Fibroblast of the aortic adventitia (primary cell): ENCODE results near the gene LHX4. TPM values are rescaled to one million over a fixed set of nuclear protein-coding genes. Genes with fewer than 3 reads are reported as not detected.

Source experiments
- DNase-seq: peaks from one replicate; pipeline ENCODE4 v3.0.0-alpha.2; 2010; ENCODE audit warnings: low read depth
- H3K4me3 ChIP-seq: 2 replicates; pipeline ENCODE4 v1.5.1; 2011; ENCODE audit warnings: low read depth, mild to moderate bottlenecking, control low read depth, low read length, moderate library complexity
- total RNA-seq: library from RNA; depleted of rRNA; stranded (reverse); fragments of >200 nt; gene quantifications from 2 replicates; pipeline ENCODE4 v1.2.3, GENCODE V29; 2012; ENCODE audit warnings: low replicate concordance
- TF ChIP-seq, protein P1 (sequence below): IDR thresholded peaks from 2 replicates; pipeline ENCODE4 v1.5.1; 2011; ENCODE audit warnings: mild to moderate bottlenecking, low read length, control low read depth, inconsistent platforms; ENCODE audit not compliant: insufficient read depth

LHX4 gene
- total RNA-seq, 1 donor = under 0.01 TPM

DNA sequence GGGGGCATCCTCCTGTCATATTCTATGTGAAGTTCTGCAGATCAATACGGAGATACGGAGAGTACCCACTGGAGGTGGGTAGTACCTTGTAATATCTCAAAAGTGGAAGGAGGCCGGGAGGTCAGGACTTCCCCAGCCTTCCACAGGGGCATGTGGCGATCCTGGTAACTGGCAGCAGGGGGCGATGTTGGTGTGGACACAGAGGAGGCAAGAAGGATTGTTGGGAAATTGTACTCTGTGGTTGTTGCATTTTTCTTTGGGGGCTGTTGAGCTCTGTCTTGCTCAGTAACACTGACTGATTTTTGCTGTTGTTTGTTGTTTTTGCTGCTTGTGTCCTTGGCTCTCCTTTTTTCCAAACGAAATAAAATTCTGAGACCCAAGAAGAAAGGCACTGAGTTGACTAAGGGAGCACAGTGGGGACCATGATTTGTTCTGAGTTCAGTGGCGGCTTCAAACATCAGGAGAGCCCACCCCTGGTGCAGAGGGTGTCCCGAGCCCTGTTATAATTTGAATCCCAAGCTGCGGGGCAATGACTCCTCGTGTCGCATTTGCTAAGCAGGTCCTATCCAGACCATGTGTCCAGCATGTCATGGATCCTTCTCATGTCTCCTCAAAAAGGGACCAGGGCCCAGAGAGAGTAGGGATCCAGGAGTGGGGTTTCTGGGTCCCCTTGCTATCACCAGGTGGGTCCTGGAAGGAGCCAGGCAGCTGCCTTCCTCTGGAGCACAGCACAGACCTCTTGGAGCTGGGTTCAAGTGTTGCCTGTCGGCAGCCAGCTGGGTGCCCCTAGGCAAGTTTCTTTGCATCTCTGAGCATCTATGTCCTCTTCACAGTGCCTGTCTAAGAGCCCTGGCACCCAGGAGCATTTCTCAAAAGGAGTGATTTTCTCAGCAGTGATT is 22.8 kb downstream of the LHX4 start:
- TF ChIP-seq, protein P1, sequence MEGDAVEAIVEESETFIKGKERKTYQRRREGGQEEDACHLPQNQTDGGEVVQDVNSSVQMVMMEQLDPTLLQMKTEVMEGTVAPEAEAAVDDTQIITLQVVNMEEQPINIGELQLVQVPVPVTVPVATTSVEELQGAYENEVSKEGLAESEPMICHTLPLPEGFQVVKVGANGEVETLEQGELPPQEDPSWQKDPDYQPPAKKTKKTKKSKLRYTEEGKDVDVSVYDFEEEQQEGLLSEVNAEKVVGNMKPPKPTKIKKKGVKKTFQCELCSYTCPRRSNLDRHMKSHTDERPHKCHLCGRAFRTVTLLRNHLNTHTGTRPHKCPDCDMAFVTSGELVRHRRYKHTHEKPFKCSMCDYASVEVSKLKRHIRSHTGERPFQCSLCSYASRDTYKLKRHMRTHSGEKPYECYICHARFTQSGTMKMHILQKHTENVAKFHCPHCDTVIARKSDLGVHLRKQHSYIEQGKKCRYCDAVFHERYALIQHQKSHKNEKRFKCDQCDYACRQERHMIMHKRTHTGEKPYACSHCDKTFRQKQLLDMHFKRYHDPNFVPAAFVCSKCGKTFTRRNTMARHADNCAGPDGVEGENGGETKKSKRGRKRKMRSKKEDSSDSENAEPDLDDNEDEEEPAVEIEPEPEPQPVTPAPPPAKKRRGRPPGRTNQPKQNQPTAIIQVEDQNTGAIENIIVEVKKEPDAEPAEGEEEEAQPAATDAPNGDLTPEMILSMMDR = peak; percentile 89

DNA sequence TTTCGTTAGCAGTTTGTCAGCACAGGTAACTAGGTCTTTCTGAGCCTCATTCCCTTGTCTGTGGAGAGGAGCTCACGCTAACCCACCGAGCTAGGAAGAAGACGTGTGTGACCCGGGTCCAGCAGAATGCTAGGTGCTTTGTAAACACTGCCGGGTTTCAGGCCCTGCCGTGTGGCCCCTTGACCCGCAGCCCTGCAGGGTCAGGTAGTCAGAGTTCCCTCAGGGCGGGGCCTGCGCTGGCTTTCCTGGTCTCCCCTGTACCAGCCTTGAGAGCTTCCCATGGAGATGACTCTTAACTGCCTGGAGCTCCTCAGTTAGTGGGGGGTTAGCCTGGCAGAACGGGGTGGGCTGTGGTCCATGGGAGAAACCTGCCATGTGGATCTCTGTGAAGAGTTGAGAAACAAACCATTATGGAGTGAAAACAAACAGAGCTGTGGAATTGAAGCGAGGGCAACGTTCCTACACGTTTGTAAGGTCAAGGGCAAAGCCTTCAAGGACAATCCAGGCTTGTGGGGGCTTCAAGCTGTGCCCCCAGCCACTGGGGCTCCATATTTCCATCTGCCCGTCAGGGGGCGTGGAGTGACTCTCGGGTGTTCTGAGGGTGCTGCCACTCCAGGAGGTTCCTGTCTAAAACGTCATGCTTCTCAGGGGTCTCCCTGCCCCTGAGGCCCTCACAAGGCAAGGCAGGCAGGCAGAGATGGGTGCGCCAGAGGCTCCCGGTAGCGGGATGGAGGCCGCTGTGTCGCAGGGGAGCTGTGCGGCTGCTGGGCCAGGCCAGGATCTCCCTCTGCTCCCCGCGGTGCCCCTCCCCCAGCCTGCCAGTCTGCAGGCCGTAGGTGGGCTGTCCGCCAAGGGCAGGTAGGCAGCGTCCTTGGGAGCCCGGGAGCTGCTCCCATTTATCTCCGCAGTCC is 23.8 kb downstream of the LHX4 start:
- H3K4me3 ChIP-seq = no peak overlapping the region
- DNase-seq = no peak
- TF ChIP-seq, protein P1 = no peak

More for the DNA sequence above, 22.8 kb downstream of the LHX4 start:
- H3K4me3 ChIP-seq = no peak overlapping the region
- peak; percentile 64 for DNase-seq

DNA sequence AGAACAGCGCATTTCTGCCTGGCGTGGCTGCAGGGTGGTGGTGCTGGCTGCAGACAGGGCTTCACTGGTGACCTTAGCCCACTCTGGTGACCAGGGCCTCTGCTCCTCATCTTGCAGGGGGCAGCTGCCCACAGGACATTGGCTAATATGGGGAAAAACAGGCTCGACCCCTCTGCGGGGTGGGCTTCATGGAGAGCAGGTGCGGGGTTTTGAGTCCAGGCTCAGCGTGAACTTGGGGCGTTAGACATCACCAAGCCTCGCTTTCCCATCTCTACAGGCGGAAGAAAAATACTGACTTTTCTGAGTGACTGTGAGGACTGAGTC is 24.4 kb downstream of the LHX4 start:
- no peak for DNase-seq
- TF ChIP-seq, protein P1 = no peak
- H3K4me3 ChIP-seq = no peak overlapping the region

DNA sequence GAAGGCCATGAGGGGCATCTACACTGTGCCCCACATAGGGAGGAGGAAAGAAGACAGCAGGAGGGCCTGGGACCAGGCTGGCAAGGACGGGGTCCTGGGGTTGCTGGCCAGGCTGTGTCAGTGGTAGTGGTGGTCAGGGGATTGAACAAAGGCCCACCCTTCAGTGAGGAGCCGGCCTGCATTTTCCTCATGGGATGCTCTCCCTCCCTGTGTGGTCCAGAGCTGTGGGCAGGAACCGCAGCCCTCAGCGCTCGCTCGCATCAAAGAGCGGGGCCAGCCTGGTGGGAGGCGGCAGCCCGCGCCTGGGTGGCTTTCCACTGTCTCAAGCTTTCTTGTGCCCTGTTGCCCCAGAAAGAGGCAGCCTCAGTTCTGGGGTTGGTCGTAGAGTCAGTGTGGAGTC is 24.8 kb downstream of the LHX4 start:
- no peak overlapping the region for H3K4me3 ChIP-seq
- no peak for DNase-seq
- TF ChIP-seq, protein P1 = no peak

DNA sequence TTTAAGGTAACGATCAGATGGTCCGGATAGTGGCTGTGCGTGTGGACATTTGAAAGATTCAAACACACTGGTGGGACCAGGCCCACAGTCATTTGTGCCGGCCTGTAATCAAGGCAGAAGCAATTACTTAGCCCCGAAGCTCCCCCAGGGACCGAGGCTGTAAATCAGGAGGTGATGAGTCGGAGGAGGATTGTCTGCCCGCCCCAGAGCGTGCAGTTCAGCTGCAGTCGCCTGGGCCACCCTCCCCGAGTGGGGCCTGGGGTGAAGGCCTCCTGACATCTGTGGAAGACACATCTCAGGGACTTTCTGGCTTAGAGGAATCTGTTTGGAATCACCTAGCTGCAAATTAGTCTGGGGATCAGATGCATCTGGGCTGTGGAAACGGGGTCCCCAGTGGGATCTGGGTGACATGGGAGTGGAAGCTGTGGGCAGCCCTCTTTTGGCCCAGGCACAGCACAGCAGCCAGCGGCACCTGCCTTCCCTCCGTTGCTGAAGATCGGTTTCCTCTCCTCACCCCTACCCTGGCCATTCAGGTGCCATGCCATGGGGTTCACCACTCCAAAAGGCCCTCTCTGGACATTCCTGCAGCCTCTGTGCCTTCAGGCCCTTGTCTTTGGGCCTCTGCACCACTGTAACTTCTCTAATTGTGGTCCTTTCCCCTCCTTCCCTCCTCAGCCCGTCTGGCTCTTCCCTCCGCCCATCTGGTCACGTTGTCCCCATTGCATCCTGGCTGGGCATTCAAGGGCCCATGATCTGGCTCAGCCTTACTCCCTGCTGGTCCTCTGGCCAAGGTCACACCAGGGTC is 25.7 kb downstream of the LHX4 start:
- no peak overlapping the region for H3K4me3 ChIP-seq
- no peak for DNase-seq
- TF ChIP-seq, protein P1 = no peak

DNA sequence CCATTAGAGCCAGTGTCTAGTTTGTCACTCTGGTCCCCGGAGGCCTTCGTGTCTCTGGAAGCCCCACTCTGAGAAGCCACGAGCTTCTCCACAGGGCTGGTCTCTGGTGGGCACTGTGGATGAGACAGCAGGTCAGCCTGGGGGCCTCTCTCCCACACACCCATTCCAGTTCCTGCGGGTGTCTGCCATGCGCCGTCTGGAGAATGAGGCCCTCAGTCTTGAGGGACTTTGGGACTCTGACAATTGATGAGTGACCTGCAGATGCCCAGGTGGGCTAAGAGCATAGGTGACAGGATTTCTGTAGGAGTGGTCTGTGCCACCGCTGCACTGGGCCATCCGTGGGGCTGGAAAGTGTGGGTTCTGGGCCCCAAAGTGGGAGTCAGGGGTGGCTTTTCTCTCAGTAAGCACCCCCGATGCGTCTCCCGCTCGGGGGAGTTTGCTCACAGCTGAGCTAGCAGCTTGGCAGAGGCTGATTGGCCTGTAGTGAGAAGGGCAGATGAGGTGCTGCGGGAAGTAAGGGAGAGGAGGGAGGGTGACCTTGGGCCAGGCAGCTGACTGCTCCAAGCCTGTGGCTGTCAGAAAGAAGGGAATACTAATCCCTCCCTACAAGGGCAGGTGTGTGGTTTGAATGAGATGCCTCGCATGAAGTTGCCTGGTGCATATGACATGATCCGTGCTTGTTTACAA is 26.4 kb downstream of the LHX4 start:
- no peak for DNase-seq
- no peak overlapping the region for H3K4me3 ChIP-seq
- TF ChIP-seq, protein P1 = no peak
